Keratinocyte (primary cell): ENCODE data around the gene CXCR2.

Experiments used
- CTCF ChIP-seq, 3 experiments: IDR thresholded peaks in 1 of 3; conservative IDR thresholded peaks in 1 of 3; optimal IDR thresholded peaks in 1 of 3; 2 replicates in 2 of 3; 3 replicates in 1 of 3; pipeline versions ENCODE3 to v1.5.1; 2011; ENCODE audit warnings: low read length in 3 of 3, mild to moderate bottlenecking in 3 of 3, moderate library complexity in 2 of 3, control low read depth in 1 of 3, inconsistent platforms in 1 of 3; ENCODE audit not compliant: insufficient read depth in 2 of 3; ENCODE audit errors: extremely low read depth in 1 of 3
- EZH2 ChIP-seq: IDR thresholded peaks from one replicate; pipeline ENCODE4 v1.6.1; 2012; ENCODE audit warnings: inconsistent platforms, mild to moderate bottlenecking, low read length, moderate library complexity

GRCh38 chr2:218152777-218153176, 26.9 kb downstream of the CXCR2 start:
- no peak for TF ChIP-seq CTCF (optimal IDR thresholded peaks at IDR 0.05 in 1 of 3, IDR thresholded peaks at IDR 0.05 in 1 of 3, conservative IDR thresholded peaks at IDR 0.05 in 1 of 3; ENCODE audit: extremely low read depth in 1 of 3, insufficient read depth in 2 of 3, low read length in 3 of 3)
- no peak for TF ChIP-seq EZH2
